ENCODE data around the gene DPH6.
A peak's percentile ranks its signal among the peaks of the same experiment; 100 is the strongest.
"Not testable (repeated sequence)": the region's sequence is repeated elsewhere in the genome, so short reads cannot be mapped to it uniquely, and the experiment has no call there.

Gene DPH6

DNA sequence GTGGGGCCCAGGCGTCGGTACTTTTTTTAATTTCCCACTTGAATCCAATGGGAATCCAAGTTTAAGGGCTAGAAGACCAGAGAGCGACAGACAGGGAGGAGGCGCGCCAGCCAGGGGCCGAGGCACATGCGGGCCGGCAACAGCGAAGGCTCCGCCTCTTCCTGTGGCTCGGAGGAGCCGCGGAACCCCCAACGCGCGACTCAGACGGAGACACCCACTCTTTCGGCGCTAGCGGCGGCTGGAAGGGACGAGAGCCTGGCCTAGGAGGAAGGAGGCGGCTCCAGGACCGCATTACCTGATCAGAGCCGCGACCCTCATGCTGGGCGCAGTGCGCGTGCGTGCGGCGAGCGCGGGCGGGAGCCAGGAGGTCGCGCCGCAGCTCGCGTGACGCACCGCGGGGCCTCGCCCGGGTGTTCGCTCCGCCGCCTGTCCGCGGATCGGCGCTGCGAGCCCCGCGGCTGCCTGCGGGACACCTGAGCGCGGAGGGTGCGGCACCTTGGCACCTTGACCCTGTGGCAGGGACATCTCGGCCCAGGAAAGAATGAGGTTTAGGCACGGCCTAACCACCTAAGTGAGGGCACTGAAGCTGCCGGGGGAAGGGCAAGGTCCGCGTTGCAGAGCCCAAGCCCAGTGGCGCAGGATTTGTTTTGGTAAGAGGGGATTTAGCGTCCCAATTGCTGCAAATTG, at the start of gene DPH6:
Gene DPH6 (minus strand): TSS at position 342 of the 687 bp plus-strand sequence. CDS start 24 bp downstream, at position 318.
- no peaks in the 10 kb centered on the region for H3K27me3 Mint-ChIP-seq
- DNase-seq (ENCODE audit: low spot score in 2 of 2): peak; percentile 77 to 80
- H3K4me1 Mint-ChIP-seq: peaks cover 19% of the 10 kb centered on the region
- H3K27ac Mint-ChIP-seq (ENCODE audit: low read depth): peak within 1 kb of the TSS; percentile 99
- peak within 1 kb of the TSS; percentile 89 for H3K4me3 Mint-ChIP-seq
- H3K9me3 Mint-ChIP-seq: no peaks in the 10 kb centered on the region
- H3K36me3 Mint-ChIP-seq (ENCODE audit: insufficient read depth): peaks cover 7% of the 10 kb centered on the region
- ATAC-seq (replicated peaks; ENCODE audit: extremely low read depth, poor library complexity, severe bottlenecking): peak; percentile 91

GRCh38 chr15:35595656-35596055, 49.7 kb upstream of the DPH6 start:
- Mint-ChIP-seq H3K27ac (ENCODE audit: low read depth) (no peak overlapping the region), H3K27me3 (peaks cover 17% of the 10 kb centered on the region), H3K4me1 (no peaks in the 10 kb centered on the region), H3K9me3 (no peaks in the 10 kb centered on the region), H3K4me3 (no peak overlapping the region), H3K36me3 (ENCODE audit: insufficient read depth) (no peaks in the 10 kb centered on the region)
- ATAC-seq (replicated peaks; ENCODE audit: extremely low read depth, poor library complexity, severe bottlenecking) (no peak), DNase-seq (ENCODE audit: low spot score in 2 of 2) (no peak)

DNA sequence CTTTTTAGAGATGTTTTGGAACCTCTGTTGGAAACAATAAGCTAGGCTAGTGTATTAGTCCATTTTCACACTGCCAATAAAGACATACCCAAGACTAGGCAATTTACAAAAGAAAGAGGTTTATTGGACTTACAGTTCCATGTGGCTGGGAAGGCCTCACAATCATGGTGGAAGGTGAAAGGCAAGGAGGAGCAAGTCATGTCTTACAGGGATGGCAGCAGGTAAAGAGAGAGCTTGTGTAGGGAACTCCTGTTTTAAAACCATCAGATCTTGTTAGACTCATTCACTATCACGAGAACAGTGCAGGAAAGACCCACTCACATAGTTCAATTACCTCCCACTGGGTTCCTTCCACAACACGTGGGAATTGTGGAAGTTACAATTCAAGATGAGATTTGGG, 46.0 kb upstream of the DPH6 start:
- not testable (repeated sequence) for ATAC-seq (replicated peaks; ENCODE audit: extremely low read depth, poor library complexity, severe bottlenecking); H3K4me3 Mint-ChIP-seq; DNase-seq (ENCODE audit: low spot score in 2 of 2); H3K27ac Mint-ChIP-seq (ENCODE audit: low read depth); H3K4me1 Mint-ChIP-seq; H3K9me3 Mint-ChIP-seq; H3K36me3 Mint-ChIP-seq (ENCODE audit: insufficient read depth)
- H3K27me3 Mint-ChIP-seq: peaks cover 22% of the 10 kb centered on the region

- Mint-ChIP-seq H3K27ac (ENCODE audit: low read depth) (no peak overlapping the region), H3K36me3 (ENCODE audit: insufficient read depth) (no peaks in the 10 kb centered on the region), H3K4me3 (no peak overlapping the region), H3K4me1 (no peaks in the 10 kb centered on the region), H3K27me3 (peaks cover 33% of the 10 kb centered on the region), H3K9me3 (no peaks in the 10 kb centered on the region)
- ATAC-seq (replicated peaks; ENCODE audit: extremely low read depth, poor library complexity, severe bottlenecking) (no peak), DNase-seq (ENCODE audit: low spot score in 2 of 2) (no peak)
Observed at GRCh38 chr15:35583863-35584528, 38.0 kb upstream of the DPH6 start.

- no peaks in the 10 kb centered on the region for H3K9me3 Mint-ChIP-seq
- no peak for ATAC-seq (replicated peaks; ENCODE audit: extremely low read depth, poor library complexity, severe bottlenecking)
- no peak overlapping the region for H3K4me3 Mint-ChIP-seq
- DNase-seq (ENCODE audit: low spot score in 2 of 2): no peak
- no peak overlapping the region for H3K27ac Mint-ChIP-seq (ENCODE audit: low read depth)
- H3K36me3 Mint-ChIP-seq (ENCODE audit: insufficient read depth): no peaks in the 10 kb centered on the region
- H3K4me1 Mint-ChIP-seq: no peaks in the 10 kb centered on the region
- peaks cover 40% of the 10 kb centered on the region for H3K27me3 Mint-ChIP-seq
Observed at GRCh38 chr15:35580606-35581005, 34.6 kb upstream of the DPH6 start.

- H3K36me3 Mint-ChIP-seq (ENCODE audit: insufficient read depth): no peaks in the 10 kb centered on the region
- H3K4me3 Mint-ChIP-seq: no peak overlapping the region
- DNase-seq (ENCODE audit: low spot score in 2 of 2) (no peak), ATAC-seq (replicated peaks; ENCODE audit: extremely low read depth, poor library complexity, severe bottlenecking) (no peak)
- H3K4me1 Mint-ChIP-seq: no peaks in the 10 kb centered on the region
- no peak overlapping the region for H3K27ac Mint-ChIP-seq (ENCODE audit: low read depth)
- no peaks in the 10 kb centered on the region for H3K9me3 Mint-ChIP-seq
- peaks cover 18% of the 10 kb centered on the region for H3K27me3 Mint-ChIP-seq
Observed at GRCh38 chr15:35567392-35567791, 21.4 kb upstream of the DPH6 start.

DNA sequence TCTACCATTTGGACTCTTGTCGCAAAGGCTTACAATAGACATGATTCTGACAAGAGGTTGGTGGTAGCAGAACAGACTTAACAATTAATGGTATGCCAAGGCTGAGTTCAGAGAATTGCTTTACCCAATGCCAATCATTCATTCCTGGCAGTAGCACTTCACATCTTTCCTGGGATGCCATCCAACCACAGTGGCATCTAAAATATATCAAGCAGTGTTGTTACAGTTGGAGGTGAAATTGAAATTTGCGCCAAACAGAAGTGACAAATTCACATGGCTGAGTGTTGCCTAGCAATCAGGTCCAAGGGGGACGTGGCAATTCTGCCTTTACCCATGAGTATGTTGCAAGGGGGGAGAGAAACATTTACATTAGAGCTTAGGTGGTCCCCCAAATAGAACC, 21.0 kb upstream of the DPH6 start:
- H3K9me3 Mint-ChIP-seq: no peaks in the 10 kb centered on the region
- no peak for ATAC-seq (replicated peaks; ENCODE audit: extremely low read depth, poor library complexity, severe bottlenecking)

DNA sequence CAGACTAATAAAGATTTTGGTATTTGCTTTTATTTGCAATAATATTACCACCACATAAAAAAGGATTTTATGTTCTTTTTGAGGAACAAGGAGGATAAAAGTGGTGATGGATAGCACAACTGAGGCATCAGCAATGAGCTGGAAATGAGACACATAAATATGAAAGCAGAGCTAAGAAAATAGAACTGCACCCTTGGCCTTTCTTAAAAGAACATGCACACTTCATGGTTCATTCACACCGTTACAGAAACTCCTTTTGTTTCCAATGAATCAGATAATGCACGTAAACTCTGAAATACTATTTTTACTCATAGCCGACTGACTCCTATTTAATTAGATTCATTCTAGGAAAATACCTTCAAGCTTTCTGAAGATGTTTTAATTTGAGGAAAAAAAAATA, 19.9 kb upstream of the DPH6 start:
- Mint-ChIP-seq H3K4me1 (no peaks in the 10 kb centered on the region), H3K36me3 (ENCODE audit: insufficient read depth) (peaks cover 3% of the 10 kb centered on the region), H3K4me3 (no peak overlapping the region), H3K27ac (ENCODE audit: low read depth) (no peak overlapping the region), H3K27me3 (peaks cover 18% of the 10 kb centered on the region), H3K9me3 (no peaks in the 10 kb centered on the region)
- ATAC-seq (replicated peaks; ENCODE audit: extremely low read depth, poor library complexity, severe bottlenecking) (no peak), DNase-seq (ENCODE audit: low spot score in 2 of 2) (no peak)

More for the DNA sequence above, 21.0 kb upstream of the DPH6 start:
- Mint-ChIP-seq H3K27ac (ENCODE audit: low read depth) (no peak overlapping the region), H3K4me1 (no peaks in the 10 kb centered on the region), H3K27me3 (peaks cover 18% of the 10 kb centered on the region), H3K36me3 (ENCODE audit: insufficient read depth) (no peaks in the 10 kb centered on the region), H3K4me3 (no peak overlapping the region)
- DNase-seq (ENCODE audit: low spot score in 2 of 2): no peak

GRCh38 chr15:35562641-35563040, 16.7 kb upstream of the DPH6 start:
- no peaks in the 10 kb centered on the region for H3K9me3 Mint-ChIP-seq
- peaks cover 3% of the 10 kb centered on the region for H3K36me3 Mint-ChIP-seq (ENCODE audit: insufficient read depth)
- H3K27ac Mint-ChIP-seq (ENCODE audit: low read depth): no peak overlapping the region
- H3K4me3 Mint-ChIP-seq: no peak overlapping the region
- no peaks in the 10 kb centered on the region for H3K4me1 Mint-ChIP-seq
- no peak for ATAC-seq (replicated peaks; ENCODE audit: extremely low read depth, poor library complexity, severe bottlenecking)
- no peaks in the 10 kb centered on the region for H3K27me3 Mint-ChIP-seq
- DNase-seq (ENCODE audit: low spot score in 2 of 2): no peak

- Mint-ChIP-seq H3K36me3 (ENCODE audit: insufficient read depth) (peaks cover 3% of the 10 kb centered on the region), H3K27me3 (no peaks in the 10 kb centered on the region), H3K9me3 (no peaks in the 10 kb centered on the region)
Observed at GRCh38 chr15:35561308-35561707, 15.3 kb upstream of the DPH6 start.

GRCh38 chr15:35560870-35561269, 14.9 kb upstream of the DPH6 start:
- DNase-seq (ENCODE audit: low spot score in 2 of 2) (no peak), ATAC-seq (replicated peaks; ENCODE audit: extremely low read depth, poor library complexity, severe bottlenecking) (no peak)
- H3K27me3 Mint-ChIP-seq: no peaks in the 10 kb centered on the region
- H3K36me3 Mint-ChIP-seq (ENCODE audit: insufficient read depth): peaks cover 3% of the 10 kb centered on the region
- H3K27ac Mint-ChIP-seq (ENCODE audit: low read depth): no peak overlapping the region
- no peak overlapping the region for H3K4me3 Mint-ChIP-seq
- no peaks in the 10 kb centered on the region for H3K9me3 Mint-ChIP-seq
- no peaks in the 10 kb centered on the region for H3K4me1 Mint-ChIP-seq

More at GRCh38 chr15:35561308-35561707, 15.3 kb upstream of the DPH6 start:
- ATAC-seq (replicated peaks; ENCODE audit: extremely low read depth, poor library complexity, severe bottlenecking) (no peak), DNase-seq (ENCODE audit: low spot score in 2 of 2) (no peak)
- Mint-ChIP-seq H3K4me3 (no peak overlapping the region), H3K4me1 (no peaks in the 10 kb centered on the region), H3K27ac (ENCODE audit: low read depth) (no peak overlapping the region)

DNA sequence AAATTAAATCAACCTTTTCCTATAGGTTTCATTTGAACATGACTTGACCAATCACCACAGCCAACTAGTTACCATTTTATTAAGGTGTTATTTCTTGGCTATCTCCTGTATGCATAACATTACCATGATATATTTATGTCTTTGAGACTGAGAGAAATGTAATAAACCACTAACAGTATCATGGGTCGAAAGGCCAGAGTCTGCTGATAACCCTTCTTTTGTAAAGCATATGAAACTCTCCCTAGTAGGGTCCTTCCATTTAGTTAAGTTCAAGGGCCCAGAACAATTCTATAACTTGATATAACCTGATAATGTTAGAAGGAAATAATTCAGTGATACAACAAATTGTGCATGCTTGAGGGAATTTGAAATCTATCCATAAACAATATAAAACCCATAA, 14.3 kb upstream of the DPH6 start:
- Mint-ChIP-seq H3K4me3 (no peak overlapping the region), H3K9me3 (no peaks in the 10 kb centered on the region), H3K27ac (ENCODE audit: low read depth) (no peak overlapping the region), H3K27me3 (no peaks in the 10 kb centered on the region), H3K4me1 (no peaks in the 10 kb centered on the region), H3K36me3 (ENCODE audit: insufficient read depth) (peaks cover 3% of the 10 kb centered on the region)
- ATAC-seq (replicated peaks; ENCODE audit: extremely low read depth, poor library complexity, severe bottlenecking): no peak
- DNase-seq (ENCODE audit: low spot score in 2 of 2): no peak

DNA sequence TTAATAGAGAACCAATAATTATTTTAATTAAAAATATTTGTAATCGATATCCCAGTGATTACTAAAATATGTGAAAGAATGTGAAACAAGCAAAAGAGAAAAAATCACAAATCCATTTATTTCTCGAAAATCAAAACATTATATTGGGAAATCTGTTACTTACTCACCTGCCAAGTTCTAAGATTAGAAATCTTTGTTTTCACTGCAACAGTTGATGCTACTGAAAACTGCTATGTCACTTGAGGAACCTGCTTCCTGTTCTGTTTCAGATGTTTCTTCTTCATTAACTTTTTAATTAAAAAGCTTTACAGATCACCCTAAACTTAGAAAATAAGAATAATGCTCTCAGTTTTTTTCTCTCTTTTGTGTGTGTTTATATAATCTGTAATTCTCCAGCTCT, 13.7 kb upstream of the DPH6 start:
- Mint-ChIP-seq H3K27me3 (no peaks in the 10 kb centered on the region), H3K4me3 (no peak overlapping the region), H3K9me3 (no peaks in the 10 kb centered on the region), H3K36me3 (ENCODE audit: insufficient read depth) (peaks cover 3% of the 10 kb centered on the region), H3K27ac (ENCODE audit: low read depth) (no peak overlapping the region), H3K4me1 (no peaks in the 10 kb centered on the region)
- DNase-seq (ENCODE audit: low spot score in 2 of 2): no peak
- ATAC-seq (replicated peaks; ENCODE audit: extremely low read depth, poor library complexity, severe bottlenecking): no peak
